Measurements from ENCODE around the gene USP10. TPM values are rescaled to one million over a fixed set of nuclear protein-coding genes. Genes with fewer than 3 reads are reported as not detected.

The USP10 gene
- total and polyA plus RNA-seq, 3 donors from 2014 or later = 53.6 to 108 (median 101) TPM

DNA sequence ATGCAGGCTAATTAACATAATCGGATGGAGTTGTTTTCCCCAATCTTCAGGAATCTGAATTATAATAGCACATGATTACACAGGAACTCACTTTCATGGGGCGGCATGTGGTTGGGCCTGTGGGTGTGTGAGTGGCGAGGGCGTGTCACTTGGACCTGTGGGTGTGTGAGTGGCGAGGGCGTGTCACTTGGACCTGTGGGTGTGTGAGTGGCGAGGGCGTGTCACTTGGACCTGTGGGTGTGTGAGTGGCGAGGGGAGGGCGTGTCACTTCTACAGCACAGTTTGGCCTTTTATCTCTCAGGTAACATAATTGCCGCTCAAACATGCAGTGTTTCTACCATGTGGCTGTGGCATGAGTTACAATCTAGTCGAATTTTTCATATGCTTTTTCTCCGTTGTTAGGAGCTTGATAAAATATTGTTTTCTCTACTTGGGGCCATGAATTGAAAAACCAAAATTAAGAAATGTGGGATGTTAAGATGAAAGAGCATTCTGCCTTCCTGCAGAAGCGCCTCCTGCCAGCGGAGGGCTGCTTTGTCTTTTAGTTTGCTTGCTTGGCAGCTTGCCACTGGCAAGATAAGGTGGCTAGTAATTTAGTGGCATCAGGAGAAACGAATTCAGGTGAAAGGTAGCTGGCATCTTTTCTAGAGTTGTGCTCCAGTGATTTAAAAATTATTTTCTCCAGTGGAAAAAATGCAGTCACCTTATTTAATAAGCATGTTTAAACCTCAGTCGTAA lies 36.2 kb downstream of the USP10 start:
- H3K36me3 ChIP-seq (ENCODE audit: low read depth, missing control alignments) = no peaks in the 10 kb centered on the region
- peak; percentile 71 for DNase-seq
- TF ChIP-seq POLR2A (IDR thresholded peaks at IDR 0.05) = no peak
- TF ChIP-seq, protein P1, sequence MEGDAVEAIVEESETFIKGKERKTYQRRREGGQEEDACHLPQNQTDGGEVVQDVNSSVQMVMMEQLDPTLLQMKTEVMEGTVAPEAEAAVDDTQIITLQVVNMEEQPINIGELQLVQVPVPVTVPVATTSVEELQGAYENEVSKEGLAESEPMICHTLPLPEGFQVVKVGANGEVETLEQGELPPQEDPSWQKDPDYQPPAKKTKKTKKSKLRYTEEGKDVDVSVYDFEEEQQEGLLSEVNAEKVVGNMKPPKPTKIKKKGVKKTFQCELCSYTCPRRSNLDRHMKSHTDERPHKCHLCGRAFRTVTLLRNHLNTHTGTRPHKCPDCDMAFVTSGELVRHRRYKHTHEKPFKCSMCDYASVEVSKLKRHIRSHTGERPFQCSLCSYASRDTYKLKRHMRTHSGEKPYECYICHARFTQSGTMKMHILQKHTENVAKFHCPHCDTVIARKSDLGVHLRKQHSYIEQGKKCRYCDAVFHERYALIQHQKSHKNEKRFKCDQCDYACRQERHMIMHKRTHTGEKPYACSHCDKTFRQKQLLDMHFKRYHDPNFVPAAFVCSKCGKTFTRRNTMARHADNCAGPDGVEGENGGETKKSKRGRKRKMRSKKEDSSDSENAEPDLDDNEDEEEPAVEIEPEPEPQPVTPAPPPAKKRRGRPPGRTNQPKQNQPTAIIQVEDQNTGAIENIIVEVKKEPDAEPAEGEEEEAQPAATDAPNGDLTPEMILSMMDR (IDR thresholded peaks at IDR 0.05) = no peak
- intact Hi-C loops (cut with DNase I; ENCODE audit: low total_unique reads) = no loop called here
- no peaks in the 10 kb centered on the region for H3K9me3 ChIP-seq
- H3K27ac ChIP-seq = no peak overlapping the region
- H3K27me3 ChIP-seq = no peaks in the 10 kb centered on the region
- 69 to 78% methylated on average over 17 of the region's 17 CpGs for WGBS, 2 donors
- peaks cover 3% of the 10 kb centered on the region for H3K4me1 ChIP-seq
- H3K4me3 ChIP-seq = no peak overlapping the region

DNA sequence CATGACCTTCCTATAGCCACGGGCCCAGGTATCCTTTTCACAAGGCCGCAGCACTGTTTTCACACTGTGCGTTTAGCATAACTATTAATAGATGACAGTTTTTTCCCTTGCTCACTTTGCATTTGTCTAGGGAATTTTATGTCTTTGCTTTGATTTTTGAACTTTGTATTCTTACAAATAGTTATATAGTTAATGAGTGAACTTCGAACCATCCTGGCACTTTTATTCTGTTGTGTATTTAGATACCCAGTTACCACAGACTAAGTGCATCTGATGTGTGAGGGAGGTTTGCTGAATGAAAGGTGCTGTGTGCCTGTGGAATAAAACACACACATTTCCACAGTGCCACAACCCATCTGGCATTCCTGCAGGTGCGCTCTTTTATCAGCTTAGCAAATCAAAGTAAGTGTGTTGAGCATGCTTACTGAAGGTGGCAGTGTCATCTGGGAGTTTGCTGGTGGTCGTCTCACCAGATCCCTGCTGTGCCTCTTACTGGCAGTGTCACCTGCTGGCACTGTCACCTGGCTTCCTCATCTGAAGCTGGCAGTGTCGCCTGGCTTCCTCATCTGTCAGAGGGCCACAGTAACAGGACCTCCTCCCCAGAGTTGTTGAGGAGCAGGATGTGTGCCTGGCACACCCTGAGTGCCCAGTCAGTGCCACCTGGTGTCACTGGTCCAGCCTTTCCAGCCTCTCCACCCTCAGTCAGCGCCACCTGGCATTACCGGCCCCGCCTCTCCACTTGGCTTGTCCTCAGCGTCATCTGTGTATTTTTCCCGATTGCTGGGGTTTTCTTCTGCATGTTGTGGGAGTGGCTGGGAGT lies 37.6 kb downstream of the USP10 start:
- DNase-seq = no peak
- TF ChIP-seq POLR2A (IDR thresholded peaks at IDR 0.05) = no peak
- TF ChIP-seq, protein P1 (IDR thresholded peaks at IDR 0.05) = no peak
- WGBS, 2 donors = 81 to 82% methylated on average over 6 to 12 of the region's 12 CpGs
- Histone ChIP-seq H3K36me3 (ENCODE audit: low read depth, missing control alignments) (no peaks in the 10 kb centered on the region), H3K27ac (no peak overlapping the region), H3K9me3 (no peaks in the 10 kb centered on the region), H3K27me3 (no peaks in the 10 kb centered on the region), H3K4me3 (no peak overlapping the region), H3K4me1 (no peaks in the 10 kb centered on the region)
- intact Hi-C loops (cut with DNase I; ENCODE audit: low total_unique reads) = no loop called here

DNA sequence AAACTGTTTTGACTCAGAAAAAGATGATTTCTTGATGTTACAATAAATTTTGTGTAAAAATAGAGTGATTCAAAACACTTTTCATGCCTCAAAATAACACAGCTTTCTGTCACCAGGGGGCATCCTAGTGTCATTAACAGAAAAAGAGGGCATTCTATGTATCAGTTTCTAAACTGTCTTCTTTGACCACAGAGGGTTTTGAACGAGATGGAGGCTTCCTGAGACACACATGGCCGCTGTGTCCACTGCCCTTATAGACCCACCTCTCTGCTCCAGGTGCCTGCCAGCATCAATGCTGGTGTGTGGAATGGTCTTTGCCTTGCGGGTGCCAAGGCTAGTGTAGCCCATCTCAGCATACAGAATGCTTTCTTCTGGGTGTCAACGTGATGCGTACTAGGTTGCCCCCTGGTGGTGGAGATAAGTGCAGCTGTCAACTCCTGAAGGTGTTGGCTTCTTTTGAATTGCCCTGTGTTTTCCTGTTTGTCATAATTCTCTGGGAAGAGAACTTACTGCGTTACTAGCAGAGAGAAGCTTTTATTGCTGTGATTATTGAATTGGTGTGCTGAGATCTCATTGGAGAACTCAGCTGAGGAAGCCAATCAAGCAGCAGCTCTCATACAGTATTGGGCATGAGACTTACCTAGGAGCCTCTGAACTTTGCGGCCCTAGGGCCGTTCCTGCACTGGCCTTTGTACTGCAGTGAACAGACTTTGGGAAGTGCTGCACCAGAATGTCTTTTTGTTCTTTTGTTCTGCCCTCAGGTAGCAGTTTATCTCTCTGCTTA lies 38.6 kb downstream of the USP10 start:
- Histone ChIP-seq H3K4me1 (no peaks in the 10 kb centered on the region), H3K27ac (no peak overlapping the region), H3K4me3 (no peak overlapping the region), H3K9me3 (no peaks in the 10 kb centered on the region), H3K36me3 (ENCODE audit: low read depth, missing control alignments) (no peaks in the 10 kb centered on the region), H3K27me3 (no peaks in the 10 kb centered on the region)
- intact Hi-C loops (cut with DNase I; ENCODE audit: low total_unique reads) = no loop called here
- peak; percentile 90 for DNase-seq
- WGBS, 2 donors = 44 to 49% methylated on average over 8 of the region's 8 CpGs
- TF ChIP-seq POLR2A (IDR thresholded peaks at IDR 0.05) = no peak
- TF ChIP-seq, protein P1 (IDR thresholded peaks at IDR 0.05) = peak; percentile 76 to 91 (median 85)

DNA sequence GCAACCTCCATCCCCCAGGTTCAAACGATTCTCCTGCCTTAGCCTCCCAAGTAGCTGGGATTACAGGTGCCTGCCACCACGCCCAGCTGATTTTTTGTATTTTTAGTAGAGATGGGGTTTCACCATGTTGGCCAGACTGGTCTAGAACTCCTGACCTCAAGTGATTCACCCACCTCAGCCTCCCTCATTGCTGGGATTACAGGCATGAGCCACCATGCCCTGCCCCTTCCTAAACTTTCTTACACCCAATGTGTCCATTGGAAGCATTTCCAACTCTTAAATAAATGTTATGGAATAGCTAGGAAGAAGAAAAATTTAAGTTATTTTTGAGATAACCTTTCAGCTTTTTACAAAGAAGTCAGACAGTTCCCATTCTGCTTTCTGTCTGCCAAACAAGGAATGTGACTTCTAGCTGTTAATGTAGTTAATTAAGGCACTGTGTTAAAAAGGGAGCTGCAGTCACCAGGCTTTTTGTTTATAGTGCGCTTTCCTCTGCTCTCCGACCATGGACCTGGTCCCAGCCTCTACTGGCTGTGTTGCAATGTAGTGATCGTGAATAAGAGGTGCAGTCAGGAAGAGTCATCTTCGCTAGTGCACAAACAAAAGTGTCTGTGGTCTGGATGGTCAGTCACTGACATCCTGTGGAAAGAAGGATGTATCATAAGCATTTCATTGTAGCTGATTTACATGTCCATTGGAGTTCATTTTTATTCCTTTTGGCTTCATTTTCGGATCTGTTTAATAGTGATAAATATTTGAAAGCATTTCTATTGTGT lies 39.7 kb downstream of the USP10 start:
- Histone ChIP-seq H3K9me3 (no peaks in the 10 kb centered on the region), H3K4me3 (no peak overlapping the region), H3K27me3 (no peaks in the 10 kb centered on the region), H3K27ac (no peak overlapping the region), H3K4me1 (no peaks in the 10 kb centered on the region), H3K36me3 (ENCODE audit: low read depth, missing control alignments) (no peaks in the 10 kb centered on the region)
- no peak for DNase-seq
- intact Hi-C loops (cut with DNase I; ENCODE audit: low total_unique reads) = no loop called here
- WGBS, 2 donors = 84 to 86% methylated on average over 7 of the region's 7 CpGs
- TF ChIP-seq POLR2A (IDR thresholded peaks at IDR 0.05) = no peak
- TF ChIP-seq, protein P1 (IDR thresholded peaks at IDR 0.05) = no peak
